CD4-positive, alpha-beta T cell (primary cell): Measurements from ENCODE around the gene FAM177B. TPM values are rescaled to one million over a fixed set of nuclear protein-coding genes. Genes with fewer than 3 reads are reported as not detected.

Experiments
- ATAC-seq: fragments of 200-7000 bp; cut with Tn5 transposase; one replicate; pipeline ENCODE4 v1.10.0; 2022; ENCODE audit warnings: mild to moderate bottlenecking; ENCODE audit not compliant: poor library complexity
- CTCF ChIA-PET: fragments of 350-600 bp; sonication (Branson Sonifier 250); formaldehyde crosslinking; loops from one replicate; lab custom pipeline; 2021; ENCODE audit warnings: antibody characterized with exemption, inconsistent platforms; lab: Charles Lee
- POLR2A ChIA-PET: fragments of 350-600 bp; sonication (Branson Sonifier 250); formaldehyde crosslinking; loops from one replicate; lab custom pipeline; 2021; ENCODE audit warnings: antibody characterized with exemption, inconsistent platforms; lab: Charles Lee
- DNase-seq, 14 experiments: peaks; one replicate each; pipeline ENCODE4 v3.0.0-alpha.2; 2013 to 2020; ENCODE audit warnings: mixed read lengths in 2 of 14
- H3K27ac ChIP-seq, 2 donors: one replicate each; pipeline versions ENCODE4 v1.5.1 to v1.7.0; 2013; ENCODE audit warnings: low read length in 2 of 2, low read depth in 1 of 2, mild to moderate bottlenecking in 1 of 2
- H3K27me3 ChIP-seq, 2 experiments: 1 replicate in 1 of 2; 2 replicates in 1 of 2; pipeline versions ENCODE4 v1.6.1 to v1.7.0; 2013; ENCODE audit warnings: low read length in 2 of 2, control low read depth in 1 of 2, mild to moderate bottlenecking in 1 of 2, moderate library complexity in 1 of 2; ENCODE audit not compliant: insufficient read depth in 2 of 2, control insufficient read depth in 1 of 2
- H3K36me3 ChIP-seq: one replicate; pipeline ENCODE4 v1.6.1; 2013; ENCODE audit warnings: low read length, control low read depth; ENCODE audit not compliant: insufficient read depth
- H3K4me1 ChIP-seq: one replicate; pipeline ENCODE4 v1.6.1; 2013; ENCODE audit warnings: low read length, control low read depth; ENCODE audit not compliant: insufficient read depth
- H3K4me3 ChIP-seq: one replicate; pipeline ENCODE4 v1.5.1; 2013; ENCODE audit warnings: mild to moderate bottlenecking, low read length, moderate library complexity
- H3K9me3 ChIP-seq, 2 experiments: 1 replicate in 1 of 2; 2 replicates in 1 of 2; pipeline versions ENCODE4 v1.6.1 to v1.7.0; 2013; ENCODE audit warnings: low read length in 2 of 2, mild to moderate bottlenecking in 2 of 2, control low read depth in 1 of 2, moderate library complexity in 1 of 2; ENCODE audit not compliant: control insufficient read depth in 1 of 2, insufficient read depth in 1 of 2
- H3K27ac Mint-ChIP-seq: one replicate; pipeline ENCODE4 v1.8.0; 2020; ENCODE audit warnings: mixed read lengths
- H3K27me3 Mint-ChIP-seq: one replicate; pipeline ENCODE4 v1.8.0; 2021; ENCODE audit warnings: mixed read lengths
- H3K36me3 Mint-ChIP-seq: one replicate; pipeline ENCODE4 v1.8.0; 2021; ENCODE audit warnings: low read depth, mixed read lengths
- H3K4me1 Mint-ChIP-seq: one replicate; pipeline ENCODE4 v1.8.0; 2021; ENCODE audit warnings: low read depth, mixed read lengths
- H3K4me3 Mint-ChIP-seq: one replicate; pipeline ENCODE4 v1.8.0; 2020; ENCODE audit warnings: mild to moderate bottlenecking, mixed read lengths
- H3K9me3 Mint-ChIP-seq: one replicate; pipeline ENCODE4 v1.8.0; 2020; ENCODE audit warnings: mixed read lengths
- intact Hi-C, 2 experiments: fragments of 100-400 bp; cut with DNase I in 1 of 2; cut with micrococcal nuclease in 1 of 2; formaldehyde crosslinking; loops; one replicate each; pipeline versions ENCODE4 v1.15.1 to v1.9.0; 2023 to 2025; cut with DNase I, micrococcal nuclease
- total RNA-seq, 174 experiments: library from RNA in 2 of 174; stranded (reverse) in 2 of 174; gene quantifications; one replicate each; pipeline ENCODE4 v1.2.3 and lab custom pipeline; 2021 to 2026
- TF ChIP-seq, protein P1 (sequence below): fragments of 200-600 bp; IDR thresholded peaks from one replicate; pipeline ENCODE4 v1.8.0; 2022; ENCODE audit warnings: antibody characterized with exemption, mild to moderate bottlenecking

The FAM177B gene
- total RNA-seq, 2 experiments from 2014 or later: not detected

DNA sequence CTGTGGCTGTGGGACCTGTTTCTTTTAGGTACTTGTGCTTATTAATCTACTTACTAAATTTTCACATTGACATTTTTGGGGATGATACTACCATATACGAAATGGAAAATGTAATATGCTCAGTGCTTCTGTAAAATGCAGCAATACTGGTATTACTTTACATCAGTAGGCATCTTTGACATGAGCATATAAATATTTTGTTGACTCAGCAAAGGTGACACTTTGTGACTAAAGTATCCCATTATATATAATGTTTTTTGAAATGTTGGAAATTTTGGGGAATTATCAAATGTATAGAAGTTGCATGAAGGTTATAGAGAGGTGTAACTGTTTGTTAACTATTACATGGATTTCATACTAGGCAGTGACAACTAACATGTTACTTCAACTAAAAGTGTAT is 2.3 kb upstream of the FAM177B start:
- no peaks in the 10 kb centered on the region for H3K9me3 Mint-ChIP-seq
- H3K4me1 Mint-ChIP-seq: no peaks in the 10 kb centered on the region
- H3K27ac Mint-ChIP-seq: no peak overlapping the region
- DNase-seq: no peak
- H3K27me3 Mint-ChIP-seq: no peaks in the 10 kb centered on the region
- intact Hi-C loops: loop anchor here in 1 of 2 experiments (5.0 kb wide), 1 partner anchor 948 kb away; no protein-coding TSS in a partner anchor
- Histone ChIP-seq H3K27me3 (no peaks in the 10 kb centered on the region), H3K4me3 (no peak overlapping the region), H3K4me1 (no peaks in the 10 kb centered on the region), H3K36me3 (peaks cover 51% of the 10 kb centered on the region), H3K9me3 (no peaks in the 10 kb centered on the region), H3K27ac (no peak overlapping the region)
- H3K4me3 Mint-ChIP-seq: no peak overlapping the region
- TF ChIP-seq, protein P1, sequence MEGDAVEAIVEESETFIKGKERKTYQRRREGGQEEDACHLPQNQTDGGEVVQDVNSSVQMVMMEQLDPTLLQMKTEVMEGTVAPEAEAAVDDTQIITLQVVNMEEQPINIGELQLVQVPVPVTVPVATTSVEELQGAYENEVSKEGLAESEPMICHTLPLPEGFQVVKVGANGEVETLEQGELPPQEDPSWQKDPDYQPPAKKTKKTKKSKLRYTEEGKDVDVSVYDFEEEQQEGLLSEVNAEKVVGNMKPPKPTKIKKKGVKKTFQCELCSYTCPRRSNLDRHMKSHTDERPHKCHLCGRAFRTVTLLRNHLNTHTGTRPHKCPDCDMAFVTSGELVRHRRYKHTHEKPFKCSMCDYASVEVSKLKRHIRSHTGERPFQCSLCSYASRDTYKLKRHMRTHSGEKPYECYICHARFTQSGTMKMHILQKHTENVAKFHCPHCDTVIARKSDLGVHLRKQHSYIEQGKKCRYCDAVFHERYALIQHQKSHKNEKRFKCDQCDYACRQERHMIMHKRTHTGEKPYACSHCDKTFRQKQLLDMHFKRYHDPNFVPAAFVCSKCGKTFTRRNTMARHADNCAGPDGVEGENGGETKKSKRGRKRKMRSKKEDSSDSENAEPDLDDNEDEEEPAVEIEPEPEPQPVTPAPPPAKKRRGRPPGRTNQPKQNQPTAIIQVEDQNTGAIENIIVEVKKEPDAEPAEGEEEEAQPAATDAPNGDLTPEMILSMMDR: no peak
- no peak for ATAC-seq
- H3K36me3 Mint-ChIP-seq: peaks cover 56% of the 10 kb centered on the region
- POLR2A ChIA-PET: no interaction called here
- CTCF ChIA-PET: no interaction called here

DNA sequence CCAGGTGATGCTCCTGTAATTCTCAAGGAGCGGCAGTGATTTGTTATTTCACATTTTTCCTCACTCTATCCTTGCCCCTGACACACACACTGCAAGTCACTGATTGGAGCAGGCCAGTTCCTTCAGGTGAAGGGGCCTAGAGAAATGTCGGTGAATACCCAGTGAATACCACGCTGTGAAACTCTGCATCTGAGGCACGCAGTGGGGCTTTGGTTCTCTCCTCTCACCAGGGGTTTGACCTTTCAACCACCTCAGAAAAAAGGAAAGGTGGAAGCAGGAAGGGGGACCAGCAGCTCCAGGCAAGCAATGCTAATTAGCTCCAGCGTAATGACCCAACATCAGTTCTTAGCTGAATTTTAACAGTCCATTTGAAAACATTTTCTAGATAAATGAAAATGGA is 532 bp upstream of the FAM177B start:
- intact Hi-C loops: loop anchor here (2.0 to 5.0 kb wide), 2 partner anchors 946 kb away; no protein-coding TSS in a partner anchor
- TF ChIP-seq, protein P1: no peak
- POLR2A ChIA-PET: interaction anchor here (2.3 kb wide), 1 partner anchor 23 kb away, joined by 11 read pairs; the partner anchor contains the start of gene BROX
- H3K4me3 Mint-ChIP-seq: no peak overlapping the region
- CTCF ChIA-PET: no interaction called here
- no peak for ATAC-seq
- no peak for DNase-seq
- H3K9me3 Mint-ChIP-seq: no peaks in the 10 kb centered on the region
- H3K36me3 Mint-ChIP-seq: peaks cover 39% of the 10 kb centered on the region
- no peaks in the 10 kb centered on the region for H3K27me3 Mint-ChIP-seq
- Histone ChIP-seq H3K9me3 (no peaks in the 10 kb centered on the region), H3K27ac (no peak overlapping the region), H3K36me3 (peaks cover 34% of the 10 kb centered on the region), H3K4me3 (no peak overlapping the region), H3K4me1 (no peaks in the 10 kb centered on the region), H3K27me3 (no peaks in the 10 kb centered on the region)
- H3K4me1 Mint-ChIP-seq: no peaks in the 10 kb centered on the region
- no peak overlapping the region for H3K27ac Mint-ChIP-seq

DNA sequence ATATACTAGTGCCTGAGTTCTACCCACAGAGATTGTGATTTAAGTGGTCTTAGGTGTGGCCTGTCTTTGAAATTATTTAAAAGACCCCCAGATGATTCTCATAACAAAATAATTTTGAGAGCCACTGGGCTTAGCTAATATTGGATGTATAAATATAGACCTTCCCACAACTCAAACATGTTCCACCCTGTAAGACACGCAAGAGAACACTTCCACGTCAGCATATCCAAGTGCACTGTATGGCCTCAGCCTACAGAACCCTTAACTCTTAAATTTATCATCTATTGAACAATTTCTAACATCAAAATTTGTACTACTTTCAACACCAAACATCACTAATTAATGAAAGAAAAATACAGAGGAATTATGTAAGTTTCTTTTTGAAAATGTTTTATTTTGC is 2.5 kb downstream of the FAM177B start:
- POLR2A ChIA-PET: interaction anchor here (1.2 kb wide), 1 partner anchor 12 kb away, joined by 3 read pairs; no protein-coding TSS in a partner anchor

More for the DNA sequence above, 2.5 kb downstream of the FAM177B start:
- Mint-ChIP-seq H3K4me1 (no peaks in the 10 kb centered on the region), H3K27ac (no peak overlapping the region), H3K4me3 (no peak overlapping the region), H3K9me3 (no peaks in the 10 kb centered on the region), H3K36me3 (peaks cover 10% of the 10 kb centered on the region), H3K27me3 (no peaks in the 10 kb centered on the region)
- Histone ChIP-seq H3K27ac (no peak overlapping the region), H3K4me3 (no peak overlapping the region), H3K36me3 (peaks cover 7% of the 10 kb centered on the region), H3K4me1 (no peaks in the 10 kb centered on the region), H3K27me3 (no peaks in the 10 kb centered on the region), H3K9me3 (no peaks in the 10 kb centered on the region)
- DNase-seq (no peak), ATAC-seq (no peak)
- CTCF ChIA-PET: no interaction called here
- TF ChIP-seq, protein P1: no peak
- intact Hi-C loops: loop anchor here (2.0 to 5.0 kb wide), 2 partner anchors 341 to 943 kb away; no protein-coding TSS in a partner anchor
